ENCODE results near the gene TLX2. TPM values are rescaled to one million over a fixed set of nuclear protein-coding genes. Genes with fewer than 3 reads are reported as not detected.

The TLX2 gene
- total and polyA plus RNA-seq, 2 of the 13 experiments (the other 11 are each of a cell fraction or from before 2014, with no cell fraction given) = 0.05 to 0.20 TPM

GRCh38 chr2:74507145-74507925 lies 6.9 kb upstream of the TLX2 start, which contains the start of gene PCGF1 (continued):
- no peak for TF ChIP-seq ARID3A (IDR thresholded peaks at IDR 0.05; ENCODE audit: low read depth, low read length)
- peak; percentile 89 for TF ChIP-seq BCL3 (CRISPR knock-in tag; IDR thresholded peaks at IDR 0.05)
- peak; percentile 48; the same call in 1 of the 2 replicates for TF ChIP-seq PPARG (CRISPR knock-in tag; conservative IDR thresholded peaks at IDR 0.05)
- no peak for TF ChIP-seq SMYD3 (CRISPR knock-in tag; IDR thresholded peaks at IDR 0.05)
- TF ChIP-seq FUBP1 (CRISPR knock-in tag; IDR thresholded peaks at IDR 0.05; ENCODE audit: borderline replicate concordance) = peak; percentile 88; the same call in 1 of the 2 replicates
- peak; percentile 28 for TF ChIP-seq SRSF1 (optimal IDR thresholded peaks at IDR 0.05; ENCODE audit: low read depth, low read length)
- TF ChIP-seq CSRNP2 (CRISPR knock-in tag; conservative IDR thresholded peaks at IDR 0.05; ENCODE audit: low read depth) = no peak
- TF ChIP-seq ZNF7 (CRISPR knock-in tag; IDR thresholded peaks at IDR 0.05) = no peak
- no peak; the same call in 1 of the 2 replicates for TF ChIP-seq PRDM15 (CRISPR knock-in tag; IDR thresholded peaks at IDR 0.05)
- TF ChIP-seq CSRNP1 (CRISPR knock-in tag; IDR thresholded peaks at IDR 0.05) = peak; percentile 80
- TF ChIP-seq STAT5B (CRISPR knock-in tag; IDR thresholded peaks at IDR 0.05) = no peak; the same call in 1 of the 2 replicates
- no peak for TF ChIP-seq FOXA1 (IDR thresholded peaks at IDR 0.05)
- peak; percentile 52; the same call in 1 of the 2 replicates for TF ChIP-seq FOXA1 (CRISPR knock-in tag; IDR thresholded peaks at IDR 0.05)
- peak; percentile 50 for TF ChIP-seq KLF6 (CRISPR knock-in tag; IDR thresholded peaks at IDR 0.05)
- peak; percentile 92 for TF ChIP-seq IRF2 (CRISPR knock-in tag; IDR thresholded peaks at IDR 0.05)

Measured in HepG2 (cell line).